SKM-1 treated with dmso at 0.1 percent for 144 hours (cell line): ENCODE results near the gene SNAPC5.
A peak's percentile ranks its signal among the peaks of the same experiment; 100 is the strongest.
"Not testable (repeated sequence)": the region's sequence is repeated elsewhere in the genome, so short reads cannot be mapped to it uniquely, and the experiment has no call there.

Experiments used
- DNase-seq: peaks from one replicate; lab custom pipeline; 2025; ENCODE audit not compliant: unreplicated experiment; lab: John Stamatoyannopoulos, UW

SNAPC5 gene

GRCh38 chr15:66497502-66498455 is at the start of gene SNAPC5:
Gene SNAPC5, minus strand, starts transcription at chr15:66497762. Its CDS starts 31 bp downstream, at chr15:66497731.
- DNase-seq: peak; percentile 93

GRCh38 chr15:66545255-66545654 is 47.7 kb upstream of the SNAPC5 start:
- DNase-seq: no peak

- no peak for DNase-seq
Measured at GRCh38 chr15:66542896-66543295, 45.3 kb upstream of the SNAPC5 start.

- no peak for DNase-seq
Measured at GRCh38 chr15:66535056-66535455, 37.5 kb upstream of the SNAPC5 start.

GRCh38 chr15:66524838-66525237 is 27.3 kb upstream of the SNAPC5 start:
- no peak for DNase-seq

GRCh38 chr15:66523926-66524325 is 26.4 kb upstream of the SNAPC5 start:
- DNase-seq: no peak

GRCh38 chr15:66515901-66516322 is 18.4 kb upstream of the SNAPC5 start:
- no peak for DNase-seq

GRCh38 chr15:66514586-66514985 is 17.0 kb upstream of the SNAPC5 start:
- DNase-seq: no peak

- DNase-seq: no peak
Measured at GRCh38 chr15:66508293-66508883, 10.8 kb upstream of the SNAPC5 start.

- no peak for DNase-seq
Measured at GRCh38 chr15:66505818-66506217, 8.3 kb upstream of the SNAPC5 start.

GRCh38 chr15:66505430-66505811 is 7.9 kb upstream of the SNAPC5 start:
- no peak for DNase-seq

- peak; percentile 85 for DNase-seq
Measured at GRCh38 chr15:66504563-66505429, 7.2 kb upstream of the SNAPC5 start, which contains the start of the genes RPL4 and ZWILCH. Gene RPL4, minus strand, starts transcription at chr15:66504855. Its CDS starts 65 bp downstream, at chr15:66504790. Gene ZWILCH, plus strand, starts transcription at chr15:66505326. Its CDS starts 13 bp downstream, at chr15:66505339.

GRCh38 chr15:66503780-66504562 is 6.4 kb upstream of the SNAPC5 start:
- DNase-seq: no peak

GRCh38 chr15:66503041-66503648 is 5.6 kb upstream of the SNAPC5 start:
- DNase-seq: not testable (repeated sequence)

- DNase-seq: no peak
Measured at GRCh38 chr15:66502491-66502890, 4.9 kb upstream of the SNAPC5 start.

GRCh38 chr15:66500346-66500745 is 2.8 kb upstream of the SNAPC5 start:
- DNase-seq: not testable (repeated sequence)

- peak; percentile 19 for DNase-seq
Measured at GRCh38 chr15:66498501-66499386, 1.2 kb upstream of the SNAPC5 start.

GRCh38 chr15:66496951-66497501 is 536 bp downstream of the SNAPC5 start:
- peak; percentile 52 for DNase-seq

- no peak for DNase-seq
Measured at GRCh38 chr15:66494262-66494661, 3.3 kb downstream of the SNAPC5 start.
